Stimulated activated CD8-positive, alpha-beta memory T cell treated with anti-CD3 and anti-CD28 coated beads, Interleukin-15, amount 100 ng/mL, for 1 hour (primary cell): ENCODE data around the gene RAD51AP1.
"Not testable (repeated sequence)": the region's sequence is repeated elsewhere in the genome, so short reads cannot be mapped to it uniquely, and the experiment has no call there.

ENCODE experiments used
- DNase-seq: peaks from one replicate; pipeline ENCODE4 v3.0.0-alpha.2; 2020; ENCODE audit warnings: low read depth

Gene RAD51AP1

GRCh38 chr12:4538207-4539160 lies at the start of gene RAD51AP1:
Gene RAD51AP1, plus strand, starts transcription at chr12:4538890. Its CDS starts 50 bp downstream, at chr12:4538940.
- DNase-seq: peak; percentile 91

- DNase-seq: no peak
Observed at GRCh38 chr12:4489556-4489955, 49.1 kb upstream of the RAD51AP1 start.

- DNase-seq: no peak
Observed at GRCh38 chr12:4490973-4491372, 47.7 kb upstream of the RAD51AP1 start.

- no peak for DNase-seq
Observed at GRCh38 chr12:4496145-4496838, 42.4 kb upstream of the RAD51AP1 start.

GRCh38 chr12:4499186-4499585 lies 39.5 kb upstream of the RAD51AP1 start:
- no peak for DNase-seq

GRCh38 chr12:4505376-4505986 lies 33.2 kb upstream of the RAD51AP1 start:
- no peak for DNase-seq

- no peak for DNase-seq
Observed at GRCh38 chr12:4506430-4506829, 32.3 kb upstream of the RAD51AP1 start.

- DNase-seq: no peak
Observed at GRCh38 chr12:4506870-4507269, 31.8 kb upstream of the RAD51AP1 start.

GRCh38 chr12:4508503-4508902 lies 30.2 kb upstream of the RAD51AP1 start:
- DNase-seq: not testable (repeated sequence)

- not testable (repeated sequence) for DNase-seq
Observed at GRCh38 chr12:4509269-4509668, 29.4 kb upstream of the RAD51AP1 start.

GRCh38 chr12:4518106-4518728 lies 20.5 kb upstream of the RAD51AP1 start:
- DNase-seq: no peak

- DNase-seq: not testable (repeated sequence)
Observed at GRCh38 chr12:4523443-4523842, 15.2 kb upstream of the RAD51AP1 start.

- DNase-seq: no peak
Observed at GRCh38 chr12:4526923-4527546, 11.7 kb upstream of the RAD51AP1 start.

- DNase-seq: no peak
Observed at GRCh38 chr12:4530160-4530559, 8.5 kb upstream of the RAD51AP1 start.

GRCh38 chr12:4530982-4531586 lies 7.6 kb upstream of the RAD51AP1 start:
- no peak for DNase-seq

- DNase-seq: no peak
Observed at GRCh38 chr12:4535092-4535491, 3.6 kb upstream of the RAD51AP1 start.

- DNase-seq: no peak
Observed at GRCh38 chr12:4535871-4536270, 2.8 kb upstream of the RAD51AP1 start.

- no peak for DNase-seq
Observed at GRCh38 chr12:4539167-4539870, 629 bp downstream of the RAD51AP1 start.

GRCh38 chr12:4540170-4540569 lies 1.5 kb downstream of the RAD51AP1 start:
- no peak for DNase-seq

GRCh38 chr12:4540638-4541037 lies 1.9 kb downstream of the RAD51AP1 start:
- no peak for DNase-seq

GRCh38 chr12:4545195-4545594 lies 6.5 kb downstream of the RAD51AP1 start:
- no peak for DNase-seq
